Mucosa of descending colon (tissue), 3 donors: ENCODE measurements around the gene BAG1. TPM values are rescaled to one million over a fixed set of nuclear protein-coding genes. Genes with fewer than 3 reads are reported as not detected.

Source experiments
- ATAC-seq: fragments of 200-7000 bp; cut with Tn5 transposase; one replicate; pipeline ENCODE4 v1.9.1; 2020; ENCODE audit warnings: mild to moderate bottlenecking, moderate library complexity
- DNase-seq, 3 donors: peaks; one replicate each; pipeline ENCODE4 v3.0.0-alpha.2; 2020
- H3K36me3 ChIP-seq: fragments of 200-600 bp; one replicate; pipeline ENCODE4 v1.8.0; 2021; ENCODE audit warnings: low read depth, mild to moderate bottlenecking
- H3K4me1 ChIP-seq: fragments of 200-600 bp; one replicate; pipeline ENCODE4 v1.8.0; 2021; ENCODE audit warnings: low read depth, mild to moderate bottlenecking
- H3K4me3 ChIP-seq: fragments of 200-600 bp; one replicate; pipeline ENCODE4 v1.8.0; 2021; ENCODE audit warnings: mild to moderate bottlenecking
- H3K9me3 ChIP-seq: fragments of 200-600 bp; one replicate; pipeline ENCODE4 v1.8.0; 2021; ENCODE audit warnings: mild to moderate bottlenecking
- intact Hi-C, 2 donors: fragments of 100-400 bp; cut with DNase I in 1 of 2; cut with micrococcal nuclease in 1 of 2; formaldehyde crosslinking; loops; one replicate each; pipeline versions ENCODE4 v1.11.0 to v1.11.1; 2022; cut with DNase I, micrococcal nuclease
- total RNA-seq, 3 donors: library from RNA; stranded (reverse); fragmentation: NEBNext Ultra II Directional in 2 of 3; extraction: Animal tissue kit (Norgen Biotek cat#: 25700) in 2 of 3; gene quantifications; one replicate each; pipeline versions ENCODE4 v1.2.1 to v1.2.4, GENCODE V29; 2021 to 2023
- TF ChIP-seq, protein P1 (sequence below): fragments of 200-600 bp; IDR thresholded peaks from one replicate; pipeline ENCODE4 v1.8.0; 2022; ENCODE audit warnings: antibody characterized with exemption, mild to moderate bottlenecking
- donor health status: DM: no; HTN: no; CAD: no; lungs with moderate emphysema.
- donor health status: DM: no; HTN: no; CAD: no.
- donor health status: DM: no; HTN: yes; CAD: no.

Gene BAG1
- total RNA-seq, 3 donors from 2014 or later = 120 to 155 (median 153) TPM

DNA sequence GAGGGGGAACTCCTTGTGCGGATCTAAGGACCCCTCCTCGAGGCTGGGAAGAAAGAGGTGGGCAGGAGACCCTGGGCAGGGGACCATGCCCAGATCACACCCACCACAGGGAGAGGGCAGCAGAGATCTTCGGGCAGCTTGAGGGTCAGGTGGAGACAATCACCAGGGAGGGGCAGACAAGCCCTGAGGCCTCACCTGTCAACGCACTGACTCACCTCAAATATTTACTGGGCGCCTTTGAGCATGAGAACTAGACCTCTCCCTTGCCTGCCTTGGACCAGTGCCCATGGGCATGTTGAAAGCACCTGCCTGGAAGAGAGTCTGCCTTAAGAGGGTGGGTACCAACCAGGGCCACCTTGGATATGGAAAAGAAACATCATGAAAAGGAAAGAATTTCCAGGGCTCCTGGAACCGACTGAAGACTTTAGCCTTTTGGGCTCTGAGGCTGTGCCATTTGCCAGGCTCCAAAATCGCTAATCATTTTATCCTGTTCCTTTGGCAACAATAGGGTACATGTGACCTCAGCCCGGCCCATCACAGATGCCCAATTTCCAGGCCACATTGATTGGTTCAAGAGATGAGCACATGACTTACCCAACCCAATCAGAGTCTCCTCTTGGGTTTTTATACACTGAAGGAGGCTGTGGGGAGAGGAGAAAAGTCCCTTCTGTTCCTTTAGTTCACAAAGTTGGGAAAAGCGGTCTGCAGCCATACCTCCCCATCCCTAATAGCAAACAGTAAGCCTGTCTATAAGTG is 35.0 kb downstream of the BAG1 start:
- TF ChIP-seq, protein P1, sequence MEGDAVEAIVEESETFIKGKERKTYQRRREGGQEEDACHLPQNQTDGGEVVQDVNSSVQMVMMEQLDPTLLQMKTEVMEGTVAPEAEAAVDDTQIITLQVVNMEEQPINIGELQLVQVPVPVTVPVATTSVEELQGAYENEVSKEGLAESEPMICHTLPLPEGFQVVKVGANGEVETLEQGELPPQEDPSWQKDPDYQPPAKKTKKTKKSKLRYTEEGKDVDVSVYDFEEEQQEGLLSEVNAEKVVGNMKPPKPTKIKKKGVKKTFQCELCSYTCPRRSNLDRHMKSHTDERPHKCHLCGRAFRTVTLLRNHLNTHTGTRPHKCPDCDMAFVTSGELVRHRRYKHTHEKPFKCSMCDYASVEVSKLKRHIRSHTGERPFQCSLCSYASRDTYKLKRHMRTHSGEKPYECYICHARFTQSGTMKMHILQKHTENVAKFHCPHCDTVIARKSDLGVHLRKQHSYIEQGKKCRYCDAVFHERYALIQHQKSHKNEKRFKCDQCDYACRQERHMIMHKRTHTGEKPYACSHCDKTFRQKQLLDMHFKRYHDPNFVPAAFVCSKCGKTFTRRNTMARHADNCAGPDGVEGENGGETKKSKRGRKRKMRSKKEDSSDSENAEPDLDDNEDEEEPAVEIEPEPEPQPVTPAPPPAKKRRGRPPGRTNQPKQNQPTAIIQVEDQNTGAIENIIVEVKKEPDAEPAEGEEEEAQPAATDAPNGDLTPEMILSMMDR = peak; percentile 10
- Histone ChIP-seq H3K4me3 (no peak overlapping the region), H3K9me3 (no peaks in the 10 kb centered on the region), H3K4me1 (peaks cover 34% of the 10 kb centered on the region), H3K36me3 (no peaks in the 10 kb centered on the region)
- peak; percentile 91 to 96 (median 92) for DNase-seq
- ATAC-seq = peak; percentile 85
- intact Hi-C loops = loop anchor here in 1 of 2 donors (5.0 kb wide), 1 partner anchor 147 kb away; no protein-coding TSS in a partner anchor

- intact Hi-C loops = loop anchor here in 1 of 2 donors (5.0 kb wide), 1 partner anchor 146 kb away; no protein-coding TSS in a partner anchor
Observed at GRCh38 chr9:33228606-33229005, 35.9 kb downstream of the BAG1 start.

DNA sequence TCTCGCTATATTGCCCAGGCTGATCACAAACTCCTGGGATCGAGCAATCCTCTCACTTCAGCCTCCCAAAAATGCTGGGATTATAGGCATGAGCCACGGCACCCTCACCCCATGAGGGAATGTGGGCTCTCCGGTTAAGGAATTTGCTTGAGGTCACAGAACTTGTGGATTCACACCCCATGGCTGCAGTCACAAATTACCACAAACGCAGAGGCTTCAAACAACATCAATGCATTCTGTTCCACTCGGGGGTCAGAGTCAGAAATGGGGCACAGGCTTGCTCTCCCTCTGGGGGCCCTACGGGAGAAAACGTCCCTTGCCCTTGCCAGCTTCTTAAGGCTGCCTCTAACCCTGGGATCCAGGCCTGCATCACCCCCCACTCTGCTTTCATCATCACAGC is 36.8 kb downstream of the BAG1 start:
- DNase-seq (no peak), ATAC-seq (no peak)
- Histone ChIP-seq H3K9me3 (no peaks in the 10 kb centered on the region), H3K4me3 (no peak overlapping the region), H3K4me1 (peaks cover 22% of the 10 kb centered on the region), H3K36me3 (no peaks in the 10 kb centered on the region)
- intact Hi-C loops = loop anchor here in 1 of 2 donors (5.0 kb wide), 1 partner anchor 145 kb away; no protein-coding TSS in a partner anchor
- TF ChIP-seq, protein P1 = no peak

More at GRCh38 chr9:33228606-33229005, 35.9 kb downstream of the BAG1 start:
- ATAC-seq (no peak), DNase-seq (no peak)
- no peak overlapping the region for H3K4me3 ChIP-seq
- peaks cover 26% of the 10 kb centered on the region for H3K4me1 ChIP-seq
- H3K9me3 ChIP-seq = no peaks in the 10 kb centered on the region
- TF ChIP-seq, protein P1 = no peak
- H3K36me3 ChIP-seq = no peaks in the 10 kb centered on the region

DNA sequence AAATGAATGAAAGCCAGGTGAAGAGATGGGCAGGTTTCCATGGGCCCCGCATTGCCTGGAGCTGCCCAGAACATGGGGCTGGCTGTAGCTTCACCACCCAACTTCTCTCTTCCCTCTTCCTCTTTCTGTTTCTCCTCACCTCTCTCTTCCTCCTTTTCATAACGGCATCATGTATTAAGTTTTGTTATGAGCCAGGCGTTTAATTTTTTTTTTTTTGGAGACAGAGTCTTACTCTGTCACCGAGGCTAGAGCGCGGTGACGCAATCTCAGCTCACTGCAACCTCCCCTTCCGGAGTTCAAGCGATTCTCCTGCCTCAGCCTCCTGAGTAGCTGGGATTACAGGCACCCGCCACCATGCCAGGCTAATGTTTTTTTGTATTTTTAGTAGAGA is 37.5 kb downstream of the BAG1 start:
- H3K4me1 ChIP-seq = peaks cover 22% of the 10 kb centered on the region
- H3K4me3 ChIP-seq = no peak overlapping the region
- intact Hi-C loops = loop anchor here in 1 of 2 donors (5.0 kb wide), 1 partner anchor 145 kb away; no protein-coding TSS in a partner anchor
- H3K36me3 ChIP-seq = no peaks in the 10 kb centered on the region
- peak in 1 of 3 donors; percentile 71 for DNase-seq
- no peak for ATAC-seq
- H3K9me3 ChIP-seq = no peaks in the 10 kb centered on the region
- TF ChIP-seq, protein P1 = no peak

GRCh38 chr9:33225319-33226147 is 39.0 kb downstream of the BAG1 start:
- intact Hi-C loops = loop anchor here (1.0 to 5.0 kb wide), 2 partner anchors 143 to 144 kb away; no protein-coding TSS in a partner anchor

More at GRCh38 chr9:33225319-33226147, 39.0 kb downstream of the BAG1 start:
- TF ChIP-seq, protein P1 = peak; percentile 54
- H3K4me1 ChIP-seq = peaks cover 22% of the 10 kb centered on the region
- peak in 1 of 3 donors; percentile 91 for DNase-seq
- no peak overlapping the region for H3K4me3 ChIP-seq
- H3K36me3 ChIP-seq = no peaks in the 10 kb centered on the region
- ATAC-seq = peak; percentile 42
- H3K9me3 ChIP-seq = no peaks in the 10 kb centered on the region
